Skeletal muscle satellite cell (primary cell): ENCODE results near the gene PRDM8.

Experiments used
- H3K27me3 ChIP-seq: 2 replicates; pipeline ENCODE4 v1.7.0; 2013; ENCODE audit warnings: low read length; ENCODE audit not compliant: control insufficient read depth, insufficient read depth
- H3K36me3 ChIP-seq: 2 replicates; pipeline ENCODE4 v1.7.0; 2013; ENCODE audit warnings: mild to moderate bottlenecking, control low read depth, low read length; ENCODE audit not compliant: insufficient read depth
- H3K4me1 ChIP-seq: 2 replicates; pipeline ENCODE4 v1.7.0; 2013; ENCODE audit warnings: low read length; ENCODE audit not compliant: control insufficient read depth, insufficient read depth
- H3K4me2 ChIP-seq: 2 replicates; pipeline ENCODE4 v1.7.0; 2013; ENCODE audit warnings: mild to moderate bottlenecking, low read length
- H3K4me3 ChIP-seq: 2 replicates; pipeline ENCODE4 v1.7.0; 2013; ENCODE audit warnings: low read length
- H3K9ac ChIP-seq: 2 replicates; pipeline ENCODE4 v1.7.0; 2013; ENCODE audit warnings: mild to moderate bottlenecking, low read depth, low read length, moderate library complexity
- H3K9me3 ChIP-seq: replicated peaks from 2 replicates; pipeline ENCODE4 v1.7.0; 2013; ENCODE audit warnings: mild to moderate bottlenecking, control low read depth, low read length

PRDM8 gene

DNA sequence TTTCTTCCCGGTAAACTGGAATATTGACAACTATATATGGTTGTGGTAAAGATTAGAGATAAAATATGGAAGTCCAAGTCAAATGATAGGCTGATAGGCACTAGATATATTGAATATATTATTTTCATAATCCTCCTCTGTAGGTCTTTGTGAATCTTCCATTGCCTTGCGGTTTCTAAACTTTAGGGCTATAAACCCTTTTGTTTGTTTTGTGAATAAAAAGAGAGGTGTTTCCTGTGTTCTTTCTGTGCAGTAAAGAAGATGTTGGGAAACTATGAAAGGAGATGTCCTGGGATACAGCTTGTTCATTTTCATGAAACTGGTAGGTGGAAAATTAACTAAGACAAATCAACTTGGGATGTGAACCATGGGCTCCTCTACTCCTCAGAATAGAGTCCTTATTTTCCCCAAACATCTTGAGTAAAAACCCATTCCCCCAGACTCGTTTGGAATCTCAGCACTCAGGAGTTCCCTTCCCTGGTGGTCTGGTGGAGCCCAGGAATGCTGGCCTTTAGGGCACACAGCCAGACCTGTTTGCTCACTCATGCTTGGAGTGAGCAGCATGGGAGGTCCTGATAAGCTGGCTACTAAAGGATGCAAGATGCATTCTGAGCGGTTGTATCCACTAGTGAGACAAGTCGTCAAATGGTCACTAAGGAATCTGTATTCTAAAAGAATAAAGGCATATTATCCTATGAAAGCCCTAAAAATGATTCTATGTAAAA is 22.2 kb downstream of the PRDM8 start:
- H3K4me1 ChIP-seq = peaks cover 14% of the 10 kb centered on the region
- H3K4me3 ChIP-seq = no peak overlapping the region
- peak overlapping the region; percentile 33 for H3K4me2 ChIP-seq
- no peaks in the 10 kb centered on the region for H3K27me3 ChIP-seq
- no peaks in the 10 kb centered on the region for H3K36me3 ChIP-seq
- H3K9ac ChIP-seq = no peak overlapping the region
- no peaks in the 10 kb centered on the region for H3K9me3 ChIP-seq

DNA sequence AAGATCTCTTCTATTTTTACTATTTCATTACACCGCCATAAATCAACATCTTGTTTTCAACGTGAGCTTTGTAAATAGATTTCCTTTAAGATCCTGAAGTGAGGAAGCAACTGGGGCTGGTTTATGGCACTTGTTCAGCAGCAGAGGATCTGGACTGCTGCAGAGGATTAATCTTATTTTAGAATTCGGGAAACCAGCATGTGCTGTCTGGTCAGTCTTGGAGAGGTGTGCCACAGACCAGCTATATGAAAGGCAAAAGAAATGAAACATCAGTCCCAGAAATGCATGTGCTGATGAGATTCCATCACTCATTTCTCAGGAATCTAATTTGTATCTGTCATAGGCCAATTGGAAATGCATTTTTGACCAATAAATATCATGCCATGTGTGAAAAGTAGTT is 23.4 kb downstream of the PRDM8 start:
- Histone ChIP-seq H3K9me3 (no peaks in the 10 kb centered on the region), H3K9ac (no peak overlapping the region), H3K4me2 (no peak overlapping the region), H3K27me3 (no peaks in the 10 kb centered on the region), H3K4me1 (peaks cover 18% of the 10 kb centered on the region), H3K36me3 (no peaks in the 10 kb centered on the region), H3K4me3 (no peak overlapping the region)

DNA sequence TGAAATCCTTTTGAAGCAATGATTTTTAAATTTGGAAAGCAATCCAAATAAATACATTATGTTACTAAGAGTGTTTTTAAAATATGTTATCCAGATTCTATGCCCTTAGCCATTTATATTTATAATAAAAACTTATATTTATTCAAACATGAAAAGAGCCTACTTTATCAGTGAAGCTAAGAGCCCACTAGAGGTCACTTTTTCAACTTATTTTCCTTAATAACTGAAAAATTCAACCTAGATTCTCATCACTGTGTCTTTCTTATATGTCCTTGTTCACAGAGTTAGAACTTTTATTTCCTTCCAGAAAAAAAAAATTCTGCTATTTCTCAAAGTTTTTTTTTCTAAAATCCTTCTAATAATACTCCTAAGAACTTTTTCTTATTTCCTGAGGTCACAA is 23.9 kb downstream of the PRDM8 start:
- no peak overlapping the region for H3K4me3 ChIP-seq
- H3K4me2 ChIP-seq = no peak overlapping the region
- peaks cover 21% of the 10 kb centered on the region for H3K4me1 ChIP-seq
- H3K36me3 ChIP-seq = no peaks in the 10 kb centered on the region
- H3K9ac ChIP-seq = no peak overlapping the region
- H3K9me3 ChIP-seq = no peaks in the 10 kb centered on the region
- H3K27me3 ChIP-seq = no peaks in the 10 kb centered on the region

DNA sequence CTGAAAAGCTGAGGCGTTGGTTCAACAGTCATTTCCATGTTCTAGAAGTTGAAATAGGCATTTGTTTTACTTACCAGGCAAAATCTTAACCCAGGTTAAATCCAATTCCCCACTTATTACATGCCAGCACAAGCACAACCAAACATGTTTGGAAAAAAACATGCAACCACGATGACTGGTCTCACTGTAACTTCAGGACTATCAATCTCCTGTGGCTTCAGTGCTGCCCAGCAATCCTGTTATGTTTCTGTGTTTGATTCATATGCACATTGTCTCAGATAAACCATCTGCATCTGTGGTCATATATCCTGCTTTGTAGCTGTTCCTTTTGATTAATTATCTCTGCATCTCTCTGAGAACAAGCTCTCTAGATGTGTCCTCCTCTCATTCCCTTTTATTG is 28.3 kb downstream of the PRDM8 start:
- Histone ChIP-seq H3K9ac (no peak overlapping the region), H3K27me3 (no peaks in the 10 kb centered on the region), H3K36me3 (no peaks in the 10 kb centered on the region), H3K4me1 (peaks cover 10% of the 10 kb centered on the region), H3K4me2 (no peak overlapping the region), H3K9me3 (no peaks in the 10 kb centered on the region), H3K4me3 (no peak overlapping the region)

DNA sequence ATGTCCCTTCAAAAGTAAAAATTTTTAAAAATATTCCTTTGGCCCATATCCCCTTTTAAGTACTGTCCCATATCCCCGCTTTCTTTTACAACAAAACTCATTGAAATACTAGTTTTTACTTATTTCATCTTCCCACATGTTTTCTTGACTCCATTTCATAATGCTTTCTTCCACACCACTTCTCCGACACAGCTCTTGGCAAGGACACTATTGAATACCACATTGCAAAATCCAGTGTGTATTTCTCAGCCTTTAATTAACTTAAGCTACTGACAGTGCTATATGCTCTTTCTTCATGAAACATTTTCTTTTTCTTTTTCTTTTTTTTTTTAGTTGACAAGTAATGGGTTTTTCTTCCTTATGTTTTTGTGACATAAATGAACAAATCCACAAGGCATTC is 28.8 kb downstream of the PRDM8 start:
- Histone ChIP-seq H3K36me3 (no peaks in the 10 kb centered on the region), H3K27me3 (no peaks in the 10 kb centered on the region), H3K4me2 (no peak overlapping the region), H3K9ac (no peak overlapping the region), H3K4me3 (no peak overlapping the region), H3K9me3 (no peaks in the 10 kb centered on the region), H3K4me1 (peaks cover 15% of the 10 kb centered on the region)

DNA sequence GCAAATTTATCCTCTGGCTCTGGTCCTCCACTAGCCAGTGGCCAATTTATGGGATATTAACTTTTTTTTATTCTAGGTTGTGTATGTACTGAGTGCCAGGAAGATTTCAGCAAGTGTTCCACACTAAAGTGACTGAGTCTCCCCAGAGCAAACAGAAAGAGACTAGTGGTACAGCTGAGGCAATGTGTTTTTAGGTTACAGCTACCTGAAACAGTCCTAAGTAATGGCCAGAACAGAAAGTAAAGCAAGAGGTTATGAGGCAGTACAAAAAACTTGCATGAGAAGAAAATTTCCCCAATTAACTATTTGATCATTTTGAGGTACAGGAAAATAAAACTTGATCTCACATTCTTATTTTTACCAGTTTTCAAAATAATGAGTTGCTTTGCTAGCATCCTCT is 31.2 kb downstream of the PRDM8 start:
- H3K36me3 ChIP-seq = no peaks in the 10 kb centered on the region
- no peak overlapping the region for H3K9ac ChIP-seq
- H3K4me3 ChIP-seq = no peak overlapping the region
- no peak overlapping the region for H3K4me2 ChIP-seq
- no peaks in the 10 kb centered on the region for H3K27me3 ChIP-seq
- H3K9me3 ChIP-seq = no peaks in the 10 kb centered on the region
- peaks cover 22% of the 10 kb centered on the region for H3K4me1 ChIP-seq

DNA sequence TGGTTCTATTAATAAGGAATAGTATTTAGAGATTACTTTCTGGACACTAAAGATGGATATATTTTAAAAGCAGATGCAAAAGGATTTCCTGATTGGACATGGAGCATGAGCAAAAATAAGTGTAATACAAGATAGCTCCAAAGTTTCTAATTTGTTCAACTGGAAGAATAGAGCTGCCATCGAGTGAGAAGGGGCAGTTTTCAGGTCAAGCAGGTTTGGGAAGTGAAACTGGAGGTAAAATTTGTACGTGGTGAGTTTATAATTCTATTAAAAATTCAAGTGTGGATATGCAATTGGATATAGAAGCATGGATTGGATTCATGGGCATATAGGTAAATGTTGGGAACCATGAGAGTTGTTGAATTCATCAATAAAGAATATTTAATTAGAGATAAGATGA is 31.8 kb downstream of the PRDM8 start:
- peaks cover 28% of the 10 kb centered on the region for H3K4me1 ChIP-seq
- no peaks in the 10 kb centered on the region for H3K27me3 ChIP-seq
- H3K9ac ChIP-seq = no peak overlapping the region
- H3K9me3 ChIP-seq = no peaks in the 10 kb centered on the region
- H3K36me3 ChIP-seq = no peaks in the 10 kb centered on the region
- H3K4me3 ChIP-seq = no peak overlapping the region
- no peak overlapping the region for H3K4me2 ChIP-seq

DNA sequence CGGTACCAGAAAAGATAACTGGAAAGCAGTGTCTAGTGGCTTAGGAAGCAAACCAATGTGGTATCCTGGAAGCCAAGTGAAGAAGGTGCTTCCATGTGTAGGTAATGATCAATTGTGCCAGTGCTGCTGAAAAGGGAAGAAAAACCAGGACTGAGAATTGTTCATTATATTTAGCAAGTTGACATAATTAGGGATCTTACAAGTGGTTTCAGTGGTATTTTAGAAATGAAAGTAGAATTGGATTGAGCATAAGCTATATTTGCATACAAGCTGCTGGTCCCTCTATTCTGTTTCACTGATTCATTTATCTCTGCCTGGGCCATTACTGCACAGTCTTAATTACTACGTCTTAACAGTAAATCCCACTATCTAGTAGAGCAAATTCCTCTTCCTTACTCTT is 32.3 kb downstream of the PRDM8 start:
- no peak overlapping the region for H3K4me3 ChIP-seq
- H3K9me3 ChIP-seq = no peaks in the 10 kb centered on the region
- H3K36me3 ChIP-seq = no peaks in the 10 kb centered on the region
- peaks cover 32% of the 10 kb centered on the region for H3K4me1 ChIP-seq
- H3K4me2 ChIP-seq = no peak overlapping the region
- no peak overlapping the region for H3K9ac ChIP-seq
- no peaks in the 10 kb centered on the region for H3K27me3 ChIP-seq

DNA sequence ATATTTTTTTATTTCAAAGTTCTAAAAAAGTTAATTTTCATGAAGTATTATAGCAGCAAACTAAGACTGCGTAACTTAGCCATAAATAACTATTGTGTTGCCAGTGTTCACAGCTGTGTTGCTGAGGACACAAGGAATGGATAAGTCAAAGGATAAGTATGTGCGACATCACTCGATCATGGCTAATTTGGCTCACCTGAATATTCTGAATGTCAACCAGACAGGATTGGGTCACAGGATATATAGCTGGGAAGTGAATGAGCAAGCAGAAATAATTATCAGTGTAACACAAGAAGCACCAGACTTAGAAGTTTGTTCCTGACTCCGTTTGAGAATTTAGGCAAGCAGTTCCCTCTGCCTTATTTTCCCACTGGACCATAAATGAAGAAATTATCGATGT is 33.9 kb downstream of the PRDM8 start:
- Histone ChIP-seq H3K36me3 (no peaks in the 10 kb centered on the region), H3K4me3 (no peak overlapping the region), H3K4me1 (peaks cover 39% of the 10 kb centered on the region), H3K9me3 (no peaks in the 10 kb centered on the region), H3K4me2 (no peak overlapping the region), H3K9ac (peak overlapping the region; percentile 7), H3K27me3 (no peaks in the 10 kb centered on the region)

DNA sequence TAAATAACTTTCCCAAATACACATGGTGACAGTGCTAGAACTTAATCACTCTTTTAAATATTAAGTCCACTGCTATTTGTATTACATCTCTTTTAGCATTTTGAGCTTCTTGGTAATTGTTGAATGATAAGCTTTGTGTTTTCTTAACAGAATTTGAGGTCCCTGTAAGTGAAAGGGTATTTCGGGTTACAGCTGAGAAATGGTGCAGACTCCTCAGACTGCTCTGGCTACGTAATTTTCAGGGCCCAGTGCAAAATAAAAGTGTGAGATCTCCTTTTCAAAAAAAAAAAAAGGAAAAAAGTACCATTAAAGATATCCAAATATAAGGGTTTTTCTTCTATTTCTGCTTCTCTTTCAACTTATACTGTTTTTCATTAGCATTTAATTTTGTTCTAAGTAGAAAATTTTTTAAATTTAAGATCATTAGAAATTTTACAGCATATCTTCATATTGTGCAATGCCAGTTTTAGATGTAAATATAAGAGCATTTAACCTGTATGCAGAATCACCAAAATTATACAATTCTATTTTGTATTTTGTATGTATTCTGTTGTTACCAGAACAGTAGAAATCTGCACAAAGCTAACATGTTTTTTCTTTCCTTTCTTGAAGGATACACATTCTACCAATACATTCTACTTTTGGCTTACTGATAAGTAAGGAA is 35.5 kb downstream of the PRDM8 start:
- H3K4me1 ChIP-seq = peaks cover 54% of the 10 kb centered on the region
- H3K4me2 ChIP-seq = no peak overlapping the region

DNA sequence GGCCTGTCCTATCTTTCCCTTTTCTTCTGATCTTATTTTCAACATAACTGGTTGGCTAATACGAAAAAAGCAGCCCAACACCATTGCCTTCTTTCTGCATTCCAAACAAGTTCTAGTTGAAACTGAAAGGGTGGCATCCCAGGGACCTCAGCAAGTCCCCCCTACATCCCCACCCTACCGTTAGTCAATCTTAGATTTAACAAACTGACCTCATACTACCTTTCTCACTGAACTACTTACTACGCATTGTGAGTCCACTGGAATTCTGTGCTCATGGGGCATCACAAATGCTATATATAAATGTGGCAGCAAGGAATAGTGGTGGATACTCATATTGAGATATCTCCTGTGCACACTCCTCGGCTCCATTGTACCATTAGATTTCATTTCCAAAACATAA is 36.1 kb downstream of the PRDM8 start:
- no peak overlapping the region for H3K4me3 ChIP-seq
- peaks cover 59% of the 10 kb centered on the region for H3K4me1 ChIP-seq
- no peaks in the 10 kb centered on the region for H3K36me3 ChIP-seq
- no peaks in the 10 kb centered on the region for H3K27me3 ChIP-seq
- H3K9ac ChIP-seq = no peak overlapping the region
- no peaks in the 10 kb centered on the region for H3K9me3 ChIP-seq
- no peak overlapping the region for H3K4me2 ChIP-seq

More for the DNA sequence above, 35.5 kb downstream of the PRDM8 start:
- H3K27me3 ChIP-seq = no peaks in the 10 kb centered on the region
- no peaks in the 10 kb centered on the region for H3K36me3 ChIP-seq
- H3K9me3 ChIP-seq = no peaks in the 10 kb centered on the region
- no peak overlapping the region for H3K4me3 ChIP-seq
- no peak overlapping the region for H3K9ac ChIP-seq

DNA sequence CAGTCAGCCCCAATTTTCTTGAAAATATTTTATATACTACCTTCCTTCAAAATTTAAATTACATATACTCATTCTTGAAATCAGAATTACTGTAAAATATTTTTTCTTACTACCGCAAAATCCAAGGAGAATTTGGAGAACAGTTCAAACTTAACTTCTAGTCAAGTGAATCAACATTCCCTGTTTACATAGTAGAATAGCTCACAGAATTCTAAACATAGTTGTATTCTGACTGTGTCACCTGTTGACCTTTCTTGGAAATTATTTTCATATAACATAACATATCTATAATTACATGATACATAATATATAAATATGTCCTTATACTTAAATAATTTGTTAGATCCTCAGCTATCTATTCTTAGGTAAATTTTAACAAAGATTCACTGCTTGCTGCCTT is 38.1 kb downstream of the PRDM8 start:
- Histone ChIP-seq H3K4me2 (peak overlapping the region; percentile 63), H3K27me3 (no peaks in the 10 kb centered on the region), H3K4me3 (peak overlapping the region; percentile 35), H3K4me1 (peaks cover 78% of the 10 kb centered on the region), H3K36me3 (no peaks in the 10 kb centered on the region), H3K9me3 (no peaks in the 10 kb centered on the region), H3K9ac (peak overlapping the region; percentile 73)
